ENCODE data around the gene PTPRN2. TPM values are rescaled to one million over a fixed set of nuclear protein-coding genes. Genes with fewer than 3 reads are reported as not detected.

The PTPRN2 gene
- total and polyA plus RNA-seq, 9 of the 15 experiments (the other 6 are each of a cell fraction or from before 2014, with no cell fraction given), result not detected

DNA sequence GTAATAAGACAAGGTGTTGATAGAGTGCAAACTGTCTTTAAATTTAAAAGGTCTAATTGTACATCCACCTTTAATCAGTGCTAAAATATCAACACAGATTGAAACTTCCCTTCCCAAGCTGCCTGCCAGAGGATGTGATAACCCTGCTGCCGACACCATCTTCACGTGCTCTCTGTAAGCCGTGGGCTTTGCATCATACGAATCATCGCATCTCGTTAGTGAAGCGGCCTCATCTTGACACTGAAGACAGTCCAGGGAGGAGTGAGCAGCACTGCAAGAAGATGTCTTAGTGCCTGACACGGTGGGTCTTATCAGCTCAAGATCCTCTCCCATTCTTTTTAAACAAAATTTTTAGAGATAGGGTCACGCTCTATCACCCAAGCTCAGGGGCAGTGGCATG lies 518.8 kb downstream of the PTPRN2 start (continued):
- no peak for TF ChIP-seq PTTG1 (tag; IDR thresholded peaks at IDR 0.05; ENCODE audit: low read depth)
- TF ChIP-seq EGR1 (conservative IDR thresholded peaks at IDR 0.05), result no peak

GRCh38 chr7:158067931-158068482 lies 519.6 kb downstream of the PTPRN2 start:
- in situ Hi-C loops (cut with MboI), result no loop called here

More at GRCh38 chr7:158067931-158068482, 519.6 kb downstream of the PTPRN2 start:
- peak; percentile 49 for ATAC-seq
- no peak overlapping the region for H3K4me2 ChIP-seq (ENCODE audit: insufficient read depth, low read length)
- H3K9ac ChIP-seq (ENCODE audit: insufficient read depth in 1 of 2, low read depth in 2 of 2, low read length in 2 of 2), result no peak overlapping the region
- ChIA-PET POLR2A (interaction anchor here (0.6 kb wide), 1 partner anchor 229 kb away, joined by 3 read pairs; no protein-coding TSS in a partner anchor), CTCF (ENCODE audit: low intra/inter-chr PET ratio) (no interaction called here)
- H3K36me3 ChIP-seq (ENCODE audit: control insufficient read depth, insufficient read depth, low read length), result no peaks in the 10 kb centered on the region
- intact Hi-C loops (cut with micrococcal nuclease), result no loop called here
- H3K9me1 ChIP-seq (ENCODE audit: control insufficient read depth, insufficient read depth, low read length), result no peaks in the 10 kb centered on the region
- under 1% methylated on average over 14 of the region's 14 CpGs for WGBS (ENCODE audit: insufficient coverage, low coverage, missing lambda C conversion rate)
- BruUV-seq (replicated peaks), result no TSS peak
- no peaks in the 10 kb centered on the region for H3K79me2 ChIP-seq (ENCODE audit: control insufficient read depth, insufficient read depth, low read length)
- H4K20me1 ChIP-seq (replicated peaks; ENCODE audit: control insufficient read depth, insufficient read depth, low read length), result no peaks in the 10 kb centered on the region
- H3K9me3 ChIP-seq (replicated peaks; ENCODE audit: control insufficient read depth, insufficient read depth, low read depth, low read length), result no peaks in the 10 kb centered on the region
- no peak for FAIRE-seq
- H3K27me3 ChIP-seq (ENCODE audit: control insufficient read depth in 2 of 2, insufficient read depth in 2 of 2, low read length in 2 of 2), result peaks cover 14 to 39% of the 10 kb centered on the region in 2 experiments; a peak in 3 of 5 replicates
- no peak overlapping the region for H2AFZ ChIP-seq (ENCODE audit: low read depth, low read length)
- DNase-seq (ENCODE audit: extremely low read depth in 1 of 4, low spot score in 3 of 4), result no peak
- no peak overlapping the region for H3K27ac ChIP-seq (ENCODE audit: extremely low read depth, low read depth, low read length)
- TF ChIP-seq ATF3 (IDR thresholded peaks at IDR 0.05) (no peak), ATF3 (CRISPR knock-in tag; conservative IDR thresholded peaks at IDR 0.05) (no peak), ZFX (CRISPR knock-in tag; IDR thresholded peaks at IDR 0.05) (no peak)
- no peak overlapping the region for H3K4me3 ChIP-seq
- H3K4me1 ChIP-seq (replicated peaks in 1 of 2; ENCODE audit: control insufficient read depth in 2 of 2, insufficient read depth in 2 of 2, low read length in 2 of 2), result no peaks in the 10 kb centered on the region
